Erythroblast (primary cell): ENCODE measurements around the gene LRP1B.
"Not testable (repeated sequence)": the region's sequence is repeated elsewhere in the genome, so short reads cannot be mapped to it uniquely, and the experiment has no call there.

Experiments
- DNase-seq, 2 experiments: peaks; one replicate each; lab custom pipeline; 2025; lab: John Stamatoyannopoulos, UW
- GATA1 ChIP-seq: IDR thresholded peaks from 2 replicates; pipeline ENCODE4 v1.6.1; 2011; ENCODE audit warnings: low read depth, mild to moderate bottlenecking, control low read depth, low read length, moderate library complexity
- POLR2A ChIP-seq: IDR thresholded peaks from 2 replicates; pipeline ENCODE4 v1.6.1; 2011; ENCODE audit warnings: mild to moderate bottlenecking, low read length

The LRP1B gene

GRCh38 chr2:140596447-140596846, 1534.4 kb downstream of the LRP1B start:
- no peak for TF ChIP-seq GATA1
- DNase-seq: no peak

- DNase-seq: no peak
- TF ChIP-seq POLR2A (no peak), GATA1 (no peak)
Measured at GRCh38 chr2:140595107-140595506, 1535.7 kb downstream of the LRP1B start.

- TF ChIP-seq GATA1 (no peak), POLR2A (no peak)
- DNase-seq: no peak
Measured at GRCh38 chr2:140593132-140593531, 1537.7 kb downstream of the LRP1B start.

GRCh38 chr2:140589696-140590095, 1541.1 kb downstream of the LRP1B start:
- TF ChIP-seq GATA1: no peak
- TF ChIP-seq POLR2A: no peak
- DNase-seq: no peak

- no peak for TF ChIP-seq GATA1
- TF ChIP-seq POLR2A: no peak
- no peak for DNase-seq
Measured at GRCh38 chr2:140589273-140589672, 1541.5 kb downstream of the LRP1B start.

- peak; percentile 4 to 24 for DNase-seq
- TF ChIP-seq POLR2A: no peak
Measured at GRCh38 chr2:140586379-140586778, 1544.4 kb downstream of the LRP1B start.

GRCh38 chr2:140585016-140585415, 1545.8 kb downstream of the LRP1B start:
- TF ChIP-seq POLR2A (no peak), GATA1 (no peak)
- no peak for DNase-seq

- no peak for DNase-seq
- TF ChIP-seq GATA1: no peak
- no peak for TF ChIP-seq POLR2A
Measured at GRCh38 chr2:140584471-140584870, 1546.3 kb downstream of the LRP1B start.

GRCh38 chr2:140580532-140581151, 1550.2 kb downstream of the LRP1B start:
- no peak for TF ChIP-seq POLR2A
- no peak for TF ChIP-seq GATA1
- no peak for DNase-seq

GRCh38 chr2:140577453-140577852, 1553.4 kb downstream of the LRP1B start:
- no peak for DNase-seq
- no peak for TF ChIP-seq POLR2A
- no peak for TF ChIP-seq GATA1

GRCh38 chr2:140567734-140568133, 1563.1 kb downstream of the LRP1B start:
- no peak for DNase-seq

GRCh38 chr2:140565756-140566155, 1565.1 kb downstream of the LRP1B start:
- no peak for TF ChIP-seq GATA1
- TF ChIP-seq POLR2A: no peak
- no peak for DNase-seq

More at GRCh38 chr2:140567734-140568133, 1563.1 kb downstream of the LRP1B start:
- TF ChIP-seq POLR2A (no peak), GATA1 (no peak)

- no peak for TF ChIP-seq GATA1
- TF ChIP-seq POLR2A: no peak
- DNase-seq: no peak
Measured at GRCh38 chr2:140555701-140556100, 1575.1 kb downstream of the LRP1B start.

- no peak for DNase-seq
- TF ChIP-seq GATA1 (no peak), POLR2A (no peak)
Measured at GRCh38 chr2:140552634-140553033, 1578.2 kb downstream of the LRP1B start.

GRCh38 chr2:140551287-140551686, 1579.5 kb downstream of the LRP1B start:
- no peak for DNase-seq
- TF ChIP-seq POLR2A (no peak), GATA1 (no peak)

GRCh38 chr2:140550821-140551220, 1580.0 kb downstream of the LRP1B start:
- DNase-seq: no peak
- no peak for TF ChIP-seq GATA1
- TF ChIP-seq POLR2A: no peak

GRCh38 chr2:140544769-140545168, 1586.0 kb downstream of the LRP1B start:
- not testable (repeated sequence) for DNase-seq
